ENCODE results near the gene OBP2A.
"Not testable (repeated sequence)": the region's sequence is repeated elsewhere in the genome, so short reads cannot be mapped to it uniquely, and the experiment has no call there.

The OBP2A gene

GRCh38 chr9:135526089-135526729, 19.7 kb upstream of the OBP2A start:
- DNase-seq (ENCODE audit: low read depth in 2 of 2, low spot score in 1 of 2) = no peak

- DNase-seq (ENCODE audit: low read depth in 2 of 2, low spot score in 1 of 2) = no peak
These were observed 19.0 kb upstream of the OBP2A start for GRCh38 chr9:135526730-135527571.

- not testable (repeated sequence) for DNase-seq (ENCODE audit: low read depth in 2 of 2, low spot score in 1 of 2)
These were observed 17.0 kb upstream of the OBP2A start for GRCh38 chr9:135528842-135529435.

GRCh38 chr9:135530146-135530545, 15.8 kb upstream of the OBP2A start:
- DNase-seq (ENCODE audit: low read depth in 2 of 2, low spot score in 1 of 2) = no peak

- DNase-seq (ENCODE audit: low read depth in 2 of 2, low spot score in 1 of 2) = no peak
These were observed 14.8 kb upstream of the OBP2A start for GRCh38 chr9:135531096-135531495.

- no peak for DNase-seq (ENCODE audit: low read depth in 2 of 2, low spot score in 1 of 2)
These were observed 12.8 kb upstream of the OBP2A start for GRCh38 chr9:135533113-135533512.

GRCh38 chr9:135533674-135534073, 12.3 kb upstream of the OBP2A start:
- no peak for DNase-seq (ENCODE audit: low read depth in 2 of 2, low spot score in 1 of 2)

- DNase-seq (ENCODE audit: low read depth in 2 of 2, low spot score in 1 of 2) = not testable (repeated sequence)
These were observed 11.7 kb upstream of the OBP2A start for GRCh38 chr9:135534192-135534711.

- not testable (repeated sequence) for DNase-seq (ENCODE audit: low read depth in 2 of 2, low spot score in 1 of 2)
These were observed 11.1 kb upstream of the OBP2A start for GRCh38 chr9:135534826-135535225.

- DNase-seq (ENCODE audit: low read depth in 2 of 2, low spot score in 1 of 2) = not testable (repeated sequence)
These were observed 10.3 kb upstream of the OBP2A start for GRCh38 chr9:135535631-135536030.

GRCh38 chr9:135536216-135536615, 9.7 kb upstream of the OBP2A start:
- DNase-seq (ENCODE audit: low read depth in 2 of 2, low spot score in 1 of 2) = no peak

GRCh38 chr9:135543262-135543894, 2.5 kb upstream of the OBP2A start:
- not testable (repeated sequence) for DNase-seq (ENCODE audit: low read depth in 2 of 2, low spot score in 1 of 2)

- DNase-seq (ENCODE audit: low read depth in 2 of 2, low spot score in 1 of 2) = no peak
These were observed 818 bp upstream of the OBP2A start for GRCh38 chr9:135544981-135545635.

- not testable (repeated sequence) for DNase-seq (ENCODE audit: low read depth in 2 of 2, low spot score in 1 of 2)
These were observed 1.1 kb downstream of the OBP2A start for GRCh38 chr9:135546792-135547617.

- DNase-seq (ENCODE audit: low read depth in 2 of 2, low spot score in 1 of 2) = no peak
These were observed 2.1 kb downstream of the OBP2A start for GRCh38 chr9:135547756-135548736.

- not testable (repeated sequence) for DNase-seq (ENCODE audit: low read depth in 2 of 2, low spot score in 1 of 2)
These were observed 3.8 kb downstream of the OBP2A start for GRCh38 chr9:135549478-135550343.

- no peak for DNase-seq (ENCODE audit: low read depth in 2 of 2, low spot score in 1 of 2)
These were observed 4.5 kb downstream of the OBP2A start for GRCh38 chr9:135550344-135550918.

Measured in stimulated activated CD8-positive, alpha-beta memory T cell treated with anti-CD3 and anti-CD28 coated beads, Interleukin-4, amount 100 ng/mL, for 4 hours (primary cell).